K562 (cell line): Measurements from ENCODE around the gene CCNQ. TPM values are rescaled to one million over a fixed set of nuclear protein-coding genes. Genes with fewer than 3 reads are reported as not detected.
A peak's percentile ranks its signal among the peaks of the same experiment; 100 is the strongest.

Experiments used
- BRF1 ChIP-seq: IDR thresholded peaks from 3 replicates; pipeline ENCODE4 v1.6.1; 2011; ENCODE audit warnings: borderline replicate concordance, mild to moderate bottlenecking; ENCODE audit not compliant: insufficient read length; ENCODE audit errors: extremely low read depth
- CEBPB ChIP-seq: fragments of 450-650 bp; IDR thresholded peaks from 2 replicates; pipeline ENCODE4 v1.6.1; 2016; ENCODE audit warnings: missing genetic modification characterization, missing compliant biosample characterization
- CHD1 ChIP-seq: fragments of 200-600 bp; sonication (generic); IDR thresholded peaks from one replicate; pipeline ENCODE4 v1.6.1; 2012; ENCODE audit warnings: mild to moderate bottlenecking, moderate library complexity, low read length, inconsistent platforms
- CUX1 ChIP-seq: fragments of 200-800 bp; sonication (Bioruptor generic); IDR thresholded peaks from 2 replicates; pipeline ENCODE4 v1.6.1; 2016; ENCODE audit warnings: missing genetic modification characterization, missing compliant biosample characterization
- DACH1 ChIP-seq: fragments of 450-650 bp; IDR thresholded peaks from 2 replicates; pipeline ENCODE4 v1.6.1; 2018; ENCODE audit not compliant: partially characterized antibody
- ESRRA ChIP-seq: fragments of 450-650 bp; IDR thresholded peaks from 2 replicates; pipeline ENCODE4 v1.6.1; 2014; ENCODE audit warnings: low read depth, mild to moderate bottlenecking, moderate library complexity, borderline replicate concordance
- MCM3 ChIP-seq: fragments of 450-650 bp; IDR thresholded peaks from 2 replicates; pipeline ENCODE4 v1.6.1; 2016
- MTA2 ChIP-seq: fragments of 450-650 bp; IDR thresholded peaks from 2 replicates; pipeline ENCODE4 v1.6.1; 2016; ENCODE audit warnings: low read depth
- MYBL2 ChIP-seq, 2 experiments: fragments of 450-650 bp in 1 of 2; sonication (generic) in 1 of 2; formaldehyde crosslinking in 1 of 2; IDR thresholded peaks; 2 replicates each; pipeline versions ENCODE4 v1.6.1 to v1.8.1; 2017 to 2022; ENCODE audit warnings: borderline replicate concordance in 1 of 2, inconsistent platforms in 1 of 2, low read depth in 1 of 2, mild to moderate bottlenecking in 1 of 2, missing genetic modification reagents in 1 of 2, moderate library complexity in 1 of 2
- NEUROD1 ChIP-seq: fragments of 150-350 bp; IDR thresholded peaks from 2 replicates; pipeline ENCODE4 v1.6.1; 2014; ENCODE audit warnings: borderline replicate concordance, low read length, low read depth; ENCODE audit not compliant: partially characterized antibody
- STAT5A ChIP-seq: IDR thresholded peaks from 2 replicates; pipeline ENCODE4 v1.6.1; 2012; ENCODE audit warnings: low read length, inconsistent platforms, borderline replicate concordance
- ZBTB11 ChIP-seq, 3 experiments: fragments of 200-800 bp in 1 of 3; fragments of 250-450 bp in 1 of 3; fragments of 450-650 bp in 1 of 3; sonication (Bioruptor Pico) in 1 of 3; sonication (Bioruptor generic) in 1 of 3; formaldehyde crosslinking in 1 of 3; IDR thresholded peaks; 2 replicates each; pipeline versions ENCODE4 v1.6.1 to v1.8.0; 2016 to 2022; ENCODE audit warnings: mild to moderate bottlenecking in 2 of 3, missing genetic modification characterization in 2 of 3, missing compliant biosample characterization in 1 of 3, moderate library complexity in 1 of 3
- ZHX1 ChIP-seq: fragments of 150-350 bp; conservative IDR thresholded peaks from 2 replicates; pipeline ENCODE4 v1.6.1; 2014; ENCODE audit warnings: low read length
- ZNF24 ChIP-seq: fragments of 450-650 bp; IDR thresholded peaks from 2 replicates; pipeline ENCODE4 v1.6.1; 2016
- ZNF445 ChIP-seq: fragments of 250-450 bp; sonication (Bioruptor Pico); IDR thresholded peaks from 2 replicates; pipeline ENCODE4 v1.4.0; 2020; ENCODE audit warnings: low read depth, mild to moderate bottlenecking, moderate library complexity
- polyA plus RNA-seq, 8 experiments: library from polyadenylated mRNA; depleted of rRNA in 4 of 8; stranded (reverse) in 5 of 8; unstranded in 3 of 8; fragments of >200 nt; fragmentation: Nextera tagmentation in 2 of 8; fragmentation: Illumina TruSeq in 1 of 8; extraction: Ambion mirVana in 2 of 8; extraction: Trizol in 1 of 8; gene quantifications; 2 replicates each; pipeline versions ENCODE4 v1.2.1 to v1.2.3, GENCODE V29; 2011 to 2014; ENCODE audit warnings: inconsistent platforms in 1 of 8, missing spikeins in 1 of 8
- total RNA-seq, 7 experiments: library from RNA; depleted of rRNA in 6 of 7; stranded (reverse); fragments of >200 nt in 6 of 7; fragmentation: Illumina TruSeq in 2 of 7; extraction: Trizol in 2 of 7; gene quantifications; 2 replicates each; pipeline versions ENCODE4 v1.2.1 to v1.2.3, GENCODE V29; 2011 to 2021; ENCODE audit warnings: low replicate concordance in 1 of 7

Gene CCNQ
- total and polyA plus RNA-seq, 9 of the 15 experiments (the other 6 are each of a cell fraction or from before 2014, with no cell fraction given): 0.92 to 53.8 (median 25.3) TPM

GRCh38 chrX:153622661-153623309 lies 23.8 kb upstream of the CCNQ start (continued):
- TF ChIP-seq ZBTB11 (CRISPR knock-in tag; IDR thresholded peaks at IDR 0.05) (no peak), MCM3 (no peak), ESRRA (peak; percentile 28; the same call in 1 of the 2 replicates), DACH1 (no peak), STAT5A (no peak), NEUROD1 (no peak), MTA2 (no peak), MYBL2 (IDR thresholded peaks at IDR 0.05; ENCODE audit: low read depth) (no peak), MYBL2 (CRISPR knock-in tag; IDR thresholded peaks at IDR 0.05; ENCODE audit: borderline replicate concordance) (no peak), BRF1 (no peak), ZHX1 (no peak), CUX1 (CRISPR knock-in tag) (no peak), CEBPB (tag) (0 out of 2 replicates have a peak, but pooled peaks have one; percentile 19), CHD1 (no peak), ZNF445 (CRISPR knock-in tag) (no peak), ZNF24 (peak; percentile 51; the same call in 1 of the 2 replicates)
